Naive thymus-derived CD4-positive, alpha-beta T cell (primary cell): Measurements from ENCODE around the gene PPP1R7. TPM values are rescaled to one million over a fixed set of nuclear protein-coding genes. Genes with fewer than 3 reads are reported as not detected.

ENCODE experiments used
- ATAC-seq: fragments of 150-1000 bp; cut with Tn5 transposase; 2 replicates; pipeline ENCODE4 v1.10.0; 2021; ENCODE audit warnings: mild to moderate bottlenecking, moderate library complexity
- CTCF ChIA-PET: fragments of 350-600 bp; sonication (Branson Sonifier 250); formaldehyde crosslinking; loops from one replicate; lab custom pipeline; 2021; ENCODE audit warnings: antibody characterized with exemption; lab: Charles Lee
- POLR2A ChIA-PET: fragments of 350-600 bp; sonication (Branson Sonifier 250); formaldehyde crosslinking; loops from one replicate; lab custom pipeline; 2021; ENCODE audit warnings: antibody characterized with exemption, inconsistent platforms; lab: Charles Lee
- DNase-seq, 9 donors: peaks; one replicate each; pipeline versions ENCODE4 v3.0.0 to v3.0.0-alpha.2; 2020 to 2022; ENCODE audit warnings: mixed read lengths in 1 of 9
- H3K27ac ChIP-seq: one replicate; pipeline ENCODE4 v1.7.0; 2013; ENCODE audit warnings: mild to moderate bottlenecking, low read depth, low read length, moderate library complexity
- H3K27me3 ChIP-seq, 2 donors: one replicate each; pipeline ENCODE4 v1.7.0; 2013; ENCODE audit warnings: low read length in 2 of 2, mild to moderate bottlenecking in 2 of 2, moderate library complexity in 2 of 2; ENCODE audit not compliant: control insufficient read depth in 2 of 2, insufficient read depth in 2 of 2
- H3K36me3 ChIP-seq, 3 experiments: 1 replicate in 2 of 3; 2 replicates in 1 of 3; pipeline ENCODE4 v1.7.0; 2013; ENCODE audit warnings: low read length in 3 of 3, mild to moderate bottlenecking in 3 of 3, moderate library complexity in 1 of 3; ENCODE audit not compliant: insufficient read depth in 3 of 3, control insufficient read depth in 2 of 3
- H3K4me1 ChIP-seq, 2 donors: one replicate each; pipeline ENCODE4 v1.7.0; 2013; ENCODE audit warnings: low read length in 2 of 2, mild to moderate bottlenecking in 2 of 2, moderate library complexity in 1 of 2; ENCODE audit not compliant: control insufficient read depth in 2 of 2, insufficient read depth in 2 of 2
- H3K4me3 ChIP-seq: 2 replicates; pipeline ENCODE4 v1.7.0; 2013; ENCODE audit warnings: mild to moderate bottlenecking, low read length
- H3K9me3 ChIP-seq, 3 experiments: 1 replicate in 2 of 3; 2 replicates in 1 of 3; pipeline ENCODE4 v1.7.0; 2013; ENCODE audit warnings: low read length in 3 of 3; ENCODE audit not compliant: control insufficient read depth in 2 of 3
- H3K27ac Mint-ChIP-seq, 9 donors: one replicate each; pipeline ENCODE4 v1.8.0; 2020 to 2022; ENCODE audit warnings: mixed read lengths in 9 of 9, mild to moderate bottlenecking in 8 of 9, moderate library complexity in 5 of 9, inconsistent platforms in 2 of 9
- H3K27me3 Mint-ChIP-seq, 5 donors: one replicate each; pipeline ENCODE4 v1.8.0; 2021 to 2022; ENCODE audit warnings: mixed read lengths in 5 of 5, mild to moderate bottlenecking in 1 of 5
- H3K36me3 Mint-ChIP-seq, 5 donors: one replicate each; pipeline ENCODE4 v1.8.0; 2020 to 2022; ENCODE audit warnings: mixed read lengths in 5 of 5, mild to moderate bottlenecking in 3 of 5, inconsistent platforms in 1 of 5
- H3K4me1 Mint-ChIP-seq, 7 donors: one replicate each; pipeline ENCODE4 v1.8.0; 2020 to 2022; ENCODE audit warnings: mixed read lengths in 7 of 7, mild to moderate bottlenecking in 3 of 7, inconsistent platforms in 1 of 7
- H3K4me3 Mint-ChIP-seq, 10 donors: one replicate each; pipeline ENCODE4 v1.8.0; 2020 to 2022; ENCODE audit warnings: mild to moderate bottlenecking in 10 of 10, mixed read lengths in 10 of 10, moderate library complexity in 6 of 10, inconsistent platforms in 2 of 10
- H3K9me3 Mint-ChIP-seq, 11 donors: one replicate each; pipeline ENCODE4 v1.8.0; 2020 to 2022; ENCODE audit warnings: mixed read lengths in 11 of 11, mild to moderate bottlenecking in 4 of 11, inconsistent platforms in 1 of 11, moderate library complexity in 1 of 11
- intact Hi-C, 2 donors: fragments of 100-400 bp; cut with micrococcal nuclease; formaldehyde crosslinking; loops; one replicate each; pipeline ENCODE4 v1.15.1; 2023
- polyA plus RNA-seq, 2 donors: library from polyadenylated mRNA; unstranded; fragments of 300-500 nt; fragmentation: Illumina TruSeq; gene quantifications; one replicate each; pipeline ENCODE4 v1.2.3, GENCODE V29; 2021
- total RNA-seq, 6 experiments: library from RNA in 5 of 6; stranded (reverse) in 5 of 6; gene quantifications; 1 replicate in 5 of 6; 2 replicates in 1 of 6; pipeline ENCODE4 v1.2.3 and lab custom pipeline; 2021 to 2026

Gene PPP1R7
- total and polyA plus RNA-seq, 7 experiments from 2014 or later, result 39.2 to 122 (median 59.0) TPM

GRCh38 chr2:241129086-241129871 lies 21.0 kb upstream of the PPP1R7 start:
- Histone ChIP-seq H3K4me1 (peaks cover 0 to 11% of the 10 kb centered on the region in 2 donors), H3K27me3 (no peaks in the 10 kb centered on the region), H3K36me3 (peaks cover 0 to 36% (median 0%) of the 10 kb centered on the region in 3 experiments), H3K4me3 (no peak overlapping the region), H3K9me3 (no peaks in the 10 kb centered on the region), H3K27ac (no peak overlapping the region)
- CTCF ChIA-PET, result interaction anchor here (1.8 kb wide), 1 partner anchor 16 kb away, joined by 3 read pairs; no protein-coding TSS in a partner anchor
- Mint-ChIP-seq H3K27ac (peak overlapping the region in 4 of 9 donors; percentile 6 to 78 (median 36)), H3K9me3 (no peaks in the 10 kb centered on the region), H3K36me3 (peaks cover 5 to 35% (median 17%) of the 10 kb centered on the region in 5 donors), H3K4me3 (no peak overlapping the region), H3K27me3 (no peaks in the 10 kb centered on the region), H3K4me1 (peaks cover 0 to 34% (median 8%) of the 10 kb centered on the region in 7 donors)
- no peak for DNase-seq
- POLR2A ChIA-PET, result no interaction called here
- ATAC-seq, result no peak
- intact Hi-C loops, result no loop called here

- H3K27me3 Mint-ChIP-seq, result no peaks in the 10 kb centered on the region
- intact Hi-C loops, result no loop called here
- no peaks in the 10 kb centered on the region for H3K9me3 ChIP-seq
- POLR2A ChIA-PET, result no interaction called here
- H3K36me3 ChIP-seq, result peaks cover 0 to 43% (median 0%) of the 10 kb centered on the region in 3 experiments
- no peak overlapping the region for H3K4me3 Mint-ChIP-seq
- peaks cover 0 to 11% of the 10 kb centered on the region in 2 donors for H3K4me1 ChIP-seq
- ATAC-seq, result no peak
- H3K4me3 ChIP-seq, result no peak overlapping the region
- CTCF ChIA-PET, result interaction anchor here (1.8 kb wide), 1 partner anchor 17 kb away, joined by 3 read pairs; no protein-coding TSS in a partner anchor
- H3K27ac Mint-ChIP-seq, result peak overlapping the region in 1 of 9 donors; percentile 30
- H3K4me1 Mint-ChIP-seq, result peaks cover 0 to 34% (median 8%) of the 10 kb centered on the region in 7 donors
- H3K27ac ChIP-seq, result no peak overlapping the region
- peaks cover 5 to 35% (median 17%) of the 10 kb centered on the region in 5 donors for H3K36me3 Mint-ChIP-seq
- no peak for DNase-seq
- no peaks in the 10 kb centered on the region for H3K27me3 ChIP-seq
- H3K9me3 Mint-ChIP-seq, result no peaks in the 10 kb centered on the region
Measured at GRCh38 chr2:241130316-241130715, 20.0 kb upstream of the PPP1R7 start.

- ChIA-PET CTCF (no interaction called here), POLR2A (no interaction called here)
- no peaks in the 10 kb centered on the region for H3K27me3 ChIP-seq
- Mint-ChIP-seq H3K36me3 (peaks cover 5 to 38% (median 20%) of the 10 kb centered on the region in 5 donors), H3K9me3 (no peaks in the 10 kb centered on the region), H3K4me1 (peaks cover 0 to 26% (median 8%) of the 10 kb centered on the region in 7 donors), H3K27me3 (no peaks in the 10 kb centered on the region), H3K27ac (no peak overlapping the region), H3K4me3 (no peak overlapping the region)
- DNase-seq, result no peak
- no peak overlapping the region for H3K4me3 ChIP-seq
- intact Hi-C loops, result no loop called here
- H3K4me1 ChIP-seq, result peaks cover 0 to 11% of the 10 kb centered on the region in 2 donors
- H3K9me3 ChIP-seq, result no peaks in the 10 kb centered on the region
- peaks cover 0 to 47% (median 0%) of the 10 kb centered on the region in 3 experiments for H3K36me3 ChIP-seq
- no peak overlapping the region for H3K27ac ChIP-seq
- no peak for ATAC-seq
Measured at GRCh38 chr2:241131531-241131930, 18.7 kb upstream of the PPP1R7 start.

GRCh38 chr2:241132538-241133435 lies 17.5 kb upstream of the PPP1R7 start:
- intact Hi-C loops, result no loop called here
- Histone ChIP-seq H3K9me3 (no peaks in the 10 kb centered on the region), H3K36me3 (peaks cover 0 to 54% (median 0%) of the 10 kb centered on the region in 3 experiments), H3K4me3 (no peak overlapping the region), H3K27ac (no peak overlapping the region), H3K4me1 (peaks cover 0 to 4% of the 10 kb centered on the region in 2 donors), H3K27me3 (no peaks in the 10 kb centered on the region)
- no peaks in the 10 kb centered on the region for H3K27me3 Mint-ChIP-seq
- ChIA-PET POLR2A (interaction anchor here (0.6 kb wide), 4 partner anchors 16 to 561 kb away, joined by 3 to 6 read pairs (median 5); partner anchors contain the start of gene PASK), CTCF (interaction anchor here (0.7 kb wide), 2 partner anchors 18 to 60 kb away, joined by 3 to 5 read pairs; no protein-coding TSS in a partner anchor)
- H3K9me3 Mint-ChIP-seq, result no peaks in the 10 kb centered on the region
- DNase-seq (no peak), ATAC-seq (no peak)
- H3K27ac Mint-ChIP-seq, result peak overlapping the region in 4 of 9 donors; percentile 47 to 74 (median 64)
- H3K4me3 Mint-ChIP-seq, result no peak overlapping the region
- peaks cover 6 to 40% (median 20%) of the 10 kb centered on the region in 5 donors for H3K36me3 Mint-ChIP-seq
- H3K4me1 Mint-ChIP-seq, result peaks cover 0 to 18% (median 5%) of the 10 kb centered on the region in 7 donors

- Histone ChIP-seq H3K27ac (no peak overlapping the region), H3K4me3 (no peak overlapping the region), H3K4me1 (no peaks in the 10 kb centered on the region), H3K36me3 (peaks cover 0 to 60% (median 0%) of the 10 kb centered on the region in 3 experiments), H3K9me3 (no peaks in the 10 kb centered on the region), H3K27me3 (no peaks in the 10 kb centered on the region)
- Mint-ChIP-seq H3K27ac (peak overlapping the region in 2 of 9 donors; percentile 47 to 62), H3K9me3 (no peaks in the 10 kb centered on the region), H3K27me3 (no peaks in the 10 kb centered on the region), H3K36me3 (peaks cover 9 to 47% (median 16%) of the 10 kb centered on the region in 5 donors), H3K4me1 (peaks cover 0 to 12% (median 0%) of the 10 kb centered on the region in 7 donors), H3K4me3 (no peak overlapping the region)
- ATAC-seq, result no peak
- intact Hi-C loops, result no loop called here
- ChIA-PET POLR2A (no interaction called here), CTCF (no interaction called here)
- DNase-seq, result no peak
Measured at GRCh38 chr2:241133436-241133820, 16.8 kb upstream of the PPP1R7 start.

GRCh38 chr2:241134711-241135110 lies 15.6 kb upstream of the PPP1R7 start:
- Mint-ChIP-seq H3K4me1 (peaks cover 0 to 3% (median 0%) of the 10 kb centered on the region in 7 donors), H3K36me3 (peaks cover 9 to 59% (median 14%) of the 10 kb centered on the region in 5 donors), H3K9me3 (no peaks in the 10 kb centered on the region), H3K4me3 (no peak overlapping the region), H3K27ac (no peak overlapping the region), H3K27me3 (no peaks in the 10 kb centered on the region)
- DNase-seq, result no peak
- Histone ChIP-seq H3K9me3 (no peaks in the 10 kb centered on the region), H3K27ac (no peak overlapping the region), H3K27me3 (no peaks in the 10 kb centered on the region), H3K4me1 (no peaks in the 10 kb centered on the region), H3K36me3 (peaks cover 0 to 71% (median 0%) of the 10 kb centered on the region in 3 experiments), H3K4me3 (no peak overlapping the region)
- ATAC-seq, result no peak
- CTCF ChIA-PET, result no interaction called here
- intact Hi-C loops, result no loop called here
- POLR2A ChIA-PET, result interaction anchor here (0.6 kb wide), 1 partner anchor 47 kb away, joined by 3 read pairs; no protein-coding TSS in a partner anchor
